Kidney (tissue), 14 donors: ENCODE data around the gene SP5. TPM values are rescaled to one million over a fixed set of nuclear protein-coding genes. Genes with fewer than 3 reads are reported as not detected.

ENCODE experiments used
- DNase-seq, 5 donors: peaks; one replicate each; pipeline ENCODE4 v3.0.0-alpha.2; 2013 to 2020
- FAIRE-seq: peaks from 2 replicates; lab custom pipeline; 2012; peaks lifted over from hg19 to GRCh38; lab: Jason Lieb, UNC
- H3K27ac ChIP-seq, 2 donors: one replicate each; pipeline ENCODE4 v1.7.0; 2013; ENCODE audit warnings: low read depth in 2 of 2, low read length in 2 of 2, inconsistent platforms in 1 of 2
- H3K27me3 ChIP-seq: one replicate; pipeline ENCODE4 v1.7.1; 2013; ENCODE audit warnings: low read length, inconsistent platforms; ENCODE audit not compliant: control insufficient read depth, insufficient read depth
- H3K36me3 ChIP-seq, 3 donors: one replicate each; pipeline versions ENCODE4 v1.7.0 to v1.7.1; 2013; ENCODE audit warnings: low read length in 3 of 3, control low read depth in 1 of 3, inconsistent platforms in 1 of 3; ENCODE audit not compliant: insufficient read depth in 3 of 3, control insufficient read depth in 2 of 3
- H3K4me1 ChIP-seq, 3 donors: one replicate each; pipeline versions ENCODE4 v1.7.0 to v1.7.1; 2013; ENCODE audit warnings: low read length in 3 of 3, inconsistent platforms in 1 of 3, low read depth in 1 of 3; ENCODE audit not compliant: control insufficient read depth in 2 of 3, insufficient read depth in 2 of 3
- H3K4me3 ChIP-seq, 3 donors: one replicate each; pipeline versions ENCODE4 v1.7.0 to v1.8.1; 2013; ENCODE audit warnings: low read length in 3 of 3, control low read depth in 1 of 3, inconsistent platforms in 1 of 3
- H3K9ac ChIP-seq, 3 donors: one replicate each; pipeline versions ENCODE4 v1.7.0 to v1.7.1; 2013; ENCODE audit warnings: low read length in 3 of 3, control low read depth in 1 of 3, inconsistent platforms in 1 of 3
- H3K9me3 ChIP-seq, 3 donors: one replicate each; pipeline versions ENCODE4 v1.7.0 to v1.7.1; 2013; ENCODE audit warnings: low read length in 3 of 3, control low read depth in 1 of 3, inconsistent platforms in 1 of 3; ENCODE audit not compliant: control insufficient read depth in 2 of 3, insufficient read depth in 1 of 3
- intact Hi-C: fragments of 100-400 bp; cut with DNase I; formaldehyde crosslinking; loops from one replicate; pipeline ENCODE4 v1.11.1; 2022
- polyA plus RNA-seq: library from polyadenylated mRNA; stranded (reverse); fragments of 350-450 nt; fragmentation: Illumina TruSeq; extraction: RNeasy Lipid Tissue Mini Kit (QIAGEN cat#74804); gene quantifications from one replicate; pipeline ENCODE4 v1.2.3, GENCODE V29; 2014; ENCODE audit warnings: low read depth, low replicate concordance; ENCODE audit not compliant: insufficient read depth
- total RNA-seq: library from RNA; stranded (reverse); fragmentation: NEBNext Ultra II Directional; extraction: Animal tissue kit (Norgen Biotek cat#: 25700); gene quantifications from one replicate; pipeline ENCODE4 v1.2.1, GENCODE V29; 2021
- TF ChIP-seq, protein P1 (sequence below): IDR thresholded peaks from 3 replicates; pipeline ENCODE4 v1.5.1; 2012; ENCODE audit warnings: mild to moderate bottlenecking, moderate library complexity, borderline replicate concordance; ENCODE audit not compliant: insufficient read depth; ENCODE audit errors: extremely low read depth
- donor health status: control.
- donor health status: control.
- donor health status: control.
- donor health status: control.
- donor health status: control.
- donor health status: DM: yes; HTN: yes; CAD: no.
- donor health status: Normal renal cell carcinoma (clear cell type).

Gene SP5
- total and polyA plus RNA-seq, 2 donors from 2014 or later: 0.25 to 1.6 TPM

DNA sequence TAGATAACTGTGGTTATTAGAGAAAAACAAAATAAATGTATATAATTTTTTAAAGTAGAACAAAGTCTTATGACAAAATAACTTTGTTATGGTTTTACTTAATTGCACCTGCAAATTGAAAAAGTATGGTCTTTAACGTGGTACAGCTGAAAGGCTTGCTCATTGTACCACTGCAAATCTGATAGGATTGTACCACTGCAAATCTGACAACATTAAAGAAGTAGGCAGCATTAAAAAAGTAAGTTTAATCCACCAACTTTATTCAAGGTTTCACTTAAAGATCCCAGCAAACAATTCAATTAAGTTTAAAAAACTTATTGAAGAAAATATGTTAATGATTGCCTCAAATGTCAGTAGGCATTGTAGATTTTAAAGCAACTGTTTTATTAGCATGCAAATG lies 4.7 kb downstream of the SP5 start:
- no peaks in the 10 kb centered on the region for H3K9me3 ChIP-seq
- H3K4me1 ChIP-seq: peaks cover 0 to 5% (median 0%) of the 10 kb centered on the region in 3 donors
- H3K27ac ChIP-seq: no peak overlapping the region
- TF ChIP-seq, protein P1, sequence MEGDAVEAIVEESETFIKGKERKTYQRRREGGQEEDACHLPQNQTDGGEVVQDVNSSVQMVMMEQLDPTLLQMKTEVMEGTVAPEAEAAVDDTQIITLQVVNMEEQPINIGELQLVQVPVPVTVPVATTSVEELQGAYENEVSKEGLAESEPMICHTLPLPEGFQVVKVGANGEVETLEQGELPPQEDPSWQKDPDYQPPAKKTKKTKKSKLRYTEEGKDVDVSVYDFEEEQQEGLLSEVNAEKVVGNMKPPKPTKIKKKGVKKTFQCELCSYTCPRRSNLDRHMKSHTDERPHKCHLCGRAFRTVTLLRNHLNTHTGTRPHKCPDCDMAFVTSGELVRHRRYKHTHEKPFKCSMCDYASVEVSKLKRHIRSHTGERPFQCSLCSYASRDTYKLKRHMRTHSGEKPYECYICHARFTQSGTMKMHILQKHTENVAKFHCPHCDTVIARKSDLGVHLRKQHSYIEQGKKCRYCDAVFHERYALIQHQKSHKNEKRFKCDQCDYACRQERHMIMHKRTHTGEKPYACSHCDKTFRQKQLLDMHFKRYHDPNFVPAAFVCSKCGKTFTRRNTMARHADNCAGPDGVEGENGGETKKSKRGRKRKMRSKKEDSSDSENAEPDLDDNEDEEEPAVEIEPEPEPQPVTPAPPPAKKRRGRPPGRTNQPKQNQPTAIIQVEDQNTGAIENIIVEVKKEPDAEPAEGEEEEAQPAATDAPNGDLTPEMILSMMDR: no peak
- H3K9ac ChIP-seq: no peak overlapping the region
- no peaks in the 10 kb centered on the region for H3K36me3 ChIP-seq
- peaks cover 32% of the 10 kb centered on the region for H3K27me3 ChIP-seq
- intact Hi-C loops: no loop called here
- no peak for FAIRE-seq
- no peak overlapping the region for H3K4me3 ChIP-seq
- no peak for DNase-seq

DNA sequence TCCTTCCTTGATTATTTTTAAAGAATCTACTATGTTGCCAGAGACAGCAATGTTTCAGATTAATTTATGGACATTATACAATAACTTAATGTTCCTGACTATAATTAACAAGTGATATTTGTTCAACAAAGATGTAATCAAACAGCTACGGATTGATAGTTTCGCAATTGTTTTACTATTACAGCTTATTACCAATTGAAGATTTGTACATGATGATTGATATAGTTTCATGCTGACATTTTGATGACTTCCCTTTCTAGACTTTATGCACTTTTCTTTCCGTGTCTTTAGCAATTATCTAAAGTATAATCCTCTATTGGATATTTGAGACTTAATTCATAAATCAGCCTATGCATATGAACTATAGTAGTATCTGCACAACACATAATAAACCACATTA lies 6.5 kb downstream of the SP5 start:
- FAIRE-seq (no peak), DNase-seq (no peak)
- no peak overlapping the region for H3K4me3 ChIP-seq
- no peaks in the 10 kb centered on the region for H3K36me3 ChIP-seq
- intact Hi-C loops: no loop called here
- no peaks in the 10 kb centered on the region for H3K4me1 ChIP-seq
- no peaks in the 10 kb centered on the region for H3K9me3 ChIP-seq
- no peak overlapping the region for H3K27ac ChIP-seq
- TF ChIP-seq, protein P1: no peak
- H3K9ac ChIP-seq: no peak overlapping the region
- H3K27me3 ChIP-seq: peaks cover 30% of the 10 kb centered on the region

DNA sequence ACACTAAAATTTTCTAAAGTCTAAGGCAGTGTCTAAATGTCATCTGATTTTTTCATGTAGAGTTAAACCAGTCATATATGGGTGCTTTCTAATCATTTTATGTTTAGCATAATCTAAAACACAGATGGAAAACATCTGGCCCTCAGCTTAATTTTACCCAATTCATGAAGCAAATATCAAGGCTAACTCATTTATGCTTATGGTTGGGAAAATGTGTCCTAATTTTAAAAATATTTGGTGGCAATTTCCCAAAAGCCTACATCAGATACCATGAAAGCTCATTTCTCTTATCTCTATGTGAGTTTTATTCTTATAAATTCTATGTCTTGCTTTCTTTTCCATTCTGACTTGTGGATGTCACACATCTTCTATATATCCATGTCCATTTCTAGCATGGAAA lies 7.2 kb downstream of the SP5 start:
- intact Hi-C loops: no loop called here
- no peak overlapping the region for H3K4me3 ChIP-seq
- DNase-seq: no peak
- H3K4me1 ChIP-seq: no peaks in the 10 kb centered on the region
- TF ChIP-seq, protein P1: no peak
- FAIRE-seq: no peak
- H3K9me3 ChIP-seq: no peaks in the 10 kb centered on the region
- peaks cover 26% of the 10 kb centered on the region for H3K27me3 ChIP-seq
- H3K36me3 ChIP-seq: no peaks in the 10 kb centered on the region
- H3K9ac ChIP-seq: no peak overlapping the region
- H3K27ac ChIP-seq: no peak overlapping the region

DNA sequence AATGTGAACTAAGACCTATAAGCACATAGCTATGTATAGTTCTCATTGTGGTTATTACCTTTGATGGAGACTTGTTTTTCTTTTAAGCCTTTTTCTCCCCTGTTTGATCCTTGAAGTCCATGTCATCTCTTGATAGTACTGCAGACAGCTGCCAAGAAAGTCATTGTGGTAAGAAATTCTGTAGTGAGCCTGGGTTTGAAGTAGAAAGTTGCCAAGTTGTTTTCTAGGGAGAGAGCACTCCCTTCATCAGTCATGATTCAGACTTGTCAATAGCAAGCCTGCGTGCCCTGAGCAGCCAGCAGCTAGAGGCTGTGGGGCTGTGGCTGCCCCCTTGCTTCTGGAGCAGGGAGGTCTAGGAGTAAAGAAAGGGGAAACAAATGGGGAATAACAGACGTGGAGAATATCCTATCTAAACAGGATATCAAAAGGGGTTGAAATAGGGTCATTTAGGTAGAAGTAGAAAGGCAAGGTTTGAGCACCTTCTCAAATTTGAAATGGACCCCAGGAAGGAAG lies 8.4 kb downstream of the SP5 start:
- H3K36me3 ChIP-seq: no peaks in the 10 kb centered on the region
- no peaks in the 10 kb centered on the region for H3K9me3 ChIP-seq
- DNase-seq (no peak), FAIRE-seq (no peak)
- H3K4me1 ChIP-seq: no peaks in the 10 kb centered on the region
- H3K9ac ChIP-seq: no peak overlapping the region
- TF ChIP-seq, protein P1: no peak
- H3K27ac ChIP-seq: no peak overlapping the region
- peaks cover 14% of the 10 kb centered on the region for H3K27me3 ChIP-seq
- no peak overlapping the region for H3K4me3 ChIP-seq
- intact Hi-C loops: no loop called here
